CD4-positive, alpha-beta T cell (primary cell): ENCODE results near the gene EDEM3. TPM values are rescaled to one million over a fixed set of nuclear protein-coding genes. Genes with fewer than 3 reads are reported as not detected.

ENCODE experiments used
- ATAC-seq: fragments of 200-7000 bp; cut with Tn5 transposase; one replicate; pipeline ENCODE4 v1.10.0; 2022; ENCODE audit warnings: mild to moderate bottlenecking; ENCODE audit not compliant: poor library complexity
- CTCF ChIA-PET: fragments of 350-600 bp; sonication (Branson Sonifier 250); formaldehyde crosslinking; loops from one replicate; lab custom pipeline; 2021; ENCODE audit warnings: antibody characterized with exemption, inconsistent platforms; lab: Charles Lee
- POLR2A ChIA-PET: fragments of 350-600 bp; sonication (Branson Sonifier 250); formaldehyde crosslinking; loops from one replicate; lab custom pipeline; 2021; ENCODE audit warnings: antibody characterized with exemption, inconsistent platforms; lab: Charles Lee
- DNase-seq, 14 experiments: peaks; one replicate each; pipeline ENCODE4 v3.0.0-alpha.2; 2013 to 2020; ENCODE audit warnings: mixed read lengths in 2 of 14
- H3K27ac ChIP-seq, 2 donors: one replicate each; pipeline versions ENCODE4 v1.5.1 to v1.7.0; 2013; ENCODE audit warnings: low read length in 2 of 2, low read depth in 1 of 2, mild to moderate bottlenecking in 1 of 2
- H3K27me3 ChIP-seq, 2 experiments: 1 replicate in 1 of 2; 2 replicates in 1 of 2; pipeline versions ENCODE4 v1.6.1 to v1.7.0; 2013; ENCODE audit warnings: low read length in 2 of 2, control low read depth in 1 of 2, mild to moderate bottlenecking in 1 of 2, moderate library complexity in 1 of 2; ENCODE audit not compliant: insufficient read depth in 2 of 2, control insufficient read depth in 1 of 2
- H3K36me3 ChIP-seq: one replicate; pipeline ENCODE4 v1.6.1; 2013; ENCODE audit warnings: low read length, control low read depth; ENCODE audit not compliant: insufficient read depth
- H3K4me1 ChIP-seq: one replicate; pipeline ENCODE4 v1.6.1; 2013; ENCODE audit warnings: low read length, control low read depth; ENCODE audit not compliant: insufficient read depth
- H3K4me3 ChIP-seq: one replicate; pipeline ENCODE4 v1.5.1; 2013; ENCODE audit warnings: mild to moderate bottlenecking, low read length, moderate library complexity
- H3K9me3 ChIP-seq, 2 experiments: 1 replicate in 1 of 2; 2 replicates in 1 of 2; pipeline versions ENCODE4 v1.6.1 to v1.7.0; 2013; ENCODE audit warnings: low read length in 2 of 2, mild to moderate bottlenecking in 2 of 2, control low read depth in 1 of 2, moderate library complexity in 1 of 2; ENCODE audit not compliant: control insufficient read depth in 1 of 2, insufficient read depth in 1 of 2
- H3K27ac Mint-ChIP-seq: one replicate; pipeline ENCODE4 v1.8.0; 2020; ENCODE audit warnings: mixed read lengths
- H3K27me3 Mint-ChIP-seq: one replicate; pipeline ENCODE4 v1.8.0; 2021; ENCODE audit warnings: mixed read lengths
- H3K36me3 Mint-ChIP-seq: one replicate; pipeline ENCODE4 v1.8.0; 2021; ENCODE audit warnings: low read depth, mixed read lengths
- H3K4me1 Mint-ChIP-seq: one replicate; pipeline ENCODE4 v1.8.0; 2021; ENCODE audit warnings: low read depth, mixed read lengths
- H3K4me3 Mint-ChIP-seq: one replicate; pipeline ENCODE4 v1.8.0; 2020; ENCODE audit warnings: mild to moderate bottlenecking, mixed read lengths
- H3K9me3 Mint-ChIP-seq: one replicate; pipeline ENCODE4 v1.8.0; 2020; ENCODE audit warnings: mixed read lengths
- CTCF ChIP-seq: fragments of 200-600 bp; IDR thresholded peaks from one replicate; pipeline ENCODE4 v1.8.0; 2022; ENCODE audit warnings: antibody characterized with exemption, mild to moderate bottlenecking
- intact Hi-C, 2 experiments: fragments of 100-400 bp; cut with DNase I in 1 of 2; cut with micrococcal nuclease in 1 of 2; formaldehyde crosslinking; loops; one replicate each; pipeline versions ENCODE4 v1.15.1 to v1.9.0; 2023 to 2025; cut with DNase I, micrococcal nuclease
- total RNA-seq, 174 experiments: library from RNA in 2 of 174; stranded (reverse) in 2 of 174; gene quantifications; one replicate each; pipeline ENCODE4 v1.2.3 and lab custom pipeline; 2021 to 2026

EDEM3 gene
- total RNA-seq, 2 experiments from 2014 or later, result 19.9 to 20.0 TPM

GRCh38 chr1:184648160-184648855 is 106.3 kb downstream of the EDEM3 start:
- CTCF ChIA-PET, result no interaction called here

DNA sequence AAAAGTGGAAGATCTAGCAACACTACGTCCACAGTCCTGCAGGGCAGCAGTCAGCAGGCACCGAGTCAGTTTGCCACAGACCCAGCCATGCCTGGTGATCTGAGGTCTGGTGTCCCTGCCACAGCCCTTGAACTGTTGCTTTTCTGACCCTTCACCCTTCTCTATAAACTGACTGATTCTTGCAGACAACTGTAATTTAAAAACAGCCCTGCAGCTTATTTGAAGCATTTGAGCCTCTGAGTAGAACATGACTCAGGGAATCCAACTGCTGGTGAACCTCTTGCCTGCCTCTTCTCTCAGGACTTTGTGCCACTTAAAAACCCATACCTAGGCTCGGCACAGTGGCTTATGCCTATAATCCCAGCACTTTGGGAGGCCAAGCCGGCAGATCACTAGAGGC is 107.2 kb downstream of the EDEM3 start:
- Mint-ChIP-seq H3K4me3 (no peak overlapping the region), H3K9me3 (no peaks in the 10 kb centered on the region), H3K36me3 (no peaks in the 10 kb centered on the region), H3K27me3 (peaks cover 22% of the 10 kb centered on the region), H3K27ac (no peak overlapping the region), H3K4me1 (no peaks in the 10 kb centered on the region)
- no peaks in the 10 kb centered on the region for H3K36me3 ChIP-seq
- intact Hi-C loops, result no loop called here
- DNase-seq (no peak), ATAC-seq (no peak)
- ChIA-PET CTCF (no interaction called here), POLR2A (no interaction called here)
- H3K27ac ChIP-seq, result no peak overlapping the region
- no peak overlapping the region for H3K4me3 ChIP-seq
- H3K27me3 ChIP-seq, result no peaks in the 10 kb centered on the region
- H3K9me3 ChIP-seq, result peaks cover 0 to 8% of the 10 kb centered on the region in 2 experiments
- TF ChIP-seq CTCF, result no peak
- no peaks in the 10 kb centered on the region for H3K4me1 ChIP-seq

More at GRCh38 chr1:184648160-184648855, 106.3 kb downstream of the EDEM3 start:
- Histone ChIP-seq H3K36me3 (no peaks in the 10 kb centered on the region), H3K4me1 (no peaks in the 10 kb centered on the region), H3K4me3 (no peak overlapping the region), H3K27me3 (no peaks in the 10 kb centered on the region), H3K9me3 (peaks cover 0 to 8% of the 10 kb centered on the region in 2 experiments), H3K27ac (no peak overlapping the region)
- no peaks in the 10 kb centered on the region for H3K4me1 Mint-ChIP-seq
- no peak overlapping the region for H3K4me3 Mint-ChIP-seq
- no peak overlapping the region for H3K27ac Mint-ChIP-seq
- intact Hi-C loops, result no loop called here
- peaks cover 23% of the 10 kb centered on the region for H3K27me3 Mint-ChIP-seq
- POLR2A ChIA-PET, result no interaction called here
- ATAC-seq (no peak), DNase-seq (no peak)
- H3K36me3 Mint-ChIP-seq, result no peaks in the 10 kb centered on the region
- TF ChIP-seq CTCF, result no peak
- H3K9me3 Mint-ChIP-seq, result no peaks in the 10 kb centered on the region

- no peaks in the 10 kb centered on the region for H3K27me3 ChIP-seq
- H3K36me3 ChIP-seq, result no peaks in the 10 kb centered on the region
- ChIA-PET CTCF (no interaction called here), POLR2A (no interaction called here)
- no peaks in the 10 kb centered on the region for H3K4me1 ChIP-seq
- H3K27ac ChIP-seq, result no peak overlapping the region
- no peak for DNase-seq
- intact Hi-C loops, result no loop called here
- TF ChIP-seq CTCF, result no peak
- H3K4me3 ChIP-seq, result no peak overlapping the region
- Mint-ChIP-seq H3K9me3 (no peaks in the 10 kb centered on the region), H3K27ac (no peak overlapping the region), H3K36me3 (no peaks in the 10 kb centered on the region), H3K27me3 (peaks cover 27% of the 10 kb centered on the region), H3K4me1 (no peaks in the 10 kb centered on the region), H3K4me3 (no peak overlapping the region)
- H3K9me3 ChIP-seq, result peaks cover 0 to 8% of the 10 kb centered on the region in 2 experiments
- no peak for ATAC-seq
Observed at GRCh38 chr1:184646824-184647223, 107.8 kb downstream of the EDEM3 start.
